Fibroblast of lung (primary cell): ENCODE measurements around the gene DLG3. TPM values are rescaled to one million over a fixed set of nuclear protein-coding genes. Genes with fewer than 3 reads are reported as not detected.

ENCODE experiments used
- DNase-seq, 2 donors: peaks; one replicate each; pipeline versions ENCODE4 v3.0.0 to v3.0.0-alpha.2; 2010; ENCODE audit warnings: low read depth in 2 of 2
- H2AFZ ChIP-seq: 2 replicates; pipeline ENCODE4 v1.5.1; 2012; ENCODE audit warnings: low read length, control low read depth, inconsistent platforms
- H3K27ac ChIP-seq: 2 replicates; pipeline ENCODE4 v1.5.1; 2011; ENCODE audit warnings: low read length, control low read depth; ENCODE audit not compliant: insufficient read depth
- H3K27me3 ChIP-seq: 2 replicates; pipeline ENCODE4 v1.5.1; 2011; ENCODE audit warnings: mild to moderate bottlenecking, low read length; ENCODE audit not compliant: control insufficient read depth, insufficient read depth
- H3K36me3 ChIP-seq: 2 replicates; pipeline ENCODE4 v1.5.1; 2011; ENCODE audit warnings: low read length; ENCODE audit not compliant: control insufficient read depth, insufficient read depth
- H3K4me1 ChIP-seq: 2 replicates; pipeline ENCODE4 v1.5.1; 2011; ENCODE audit warnings: low read length; ENCODE audit not compliant: control insufficient read depth, insufficient read depth; ENCODE audit errors: extremely low read depth
- H3K4me2 ChIP-seq: 2 replicates; pipeline ENCODE4 v1.5.1; 2011; ENCODE audit warnings: low read length, control low read depth; ENCODE audit not compliant: insufficient read depth; ENCODE audit errors: extremely low read depth
- H3K4me3 ChIP-seq, 4 experiments: fragments of 200-600 bp in 1 of 4; sonication (generic) in 1 of 4; replicated peaks in 1 of 4; 2 replicates each; pipeline ENCODE4 v1.5.1; 2011 to 2016; ENCODE audit warnings: low read length in 4 of 4, low read depth in 3 of 4, mild to moderate bottlenecking in 3 of 4, control low read depth in 2 of 4, inconsistent platforms in 1 of 4, mixed read lengths in 1 of 4; ENCODE audit not compliant: insufficient read depth in 1 of 4; ENCODE audit errors: control extremely low read depth in 1 of 4
- H3K79me2 ChIP-seq: 2 replicates; pipeline ENCODE4 v1.5.1; 2012; ENCODE audit warnings: mild to moderate bottlenecking, low read length, inconsistent platforms; ENCODE audit not compliant: control insufficient read depth, insufficient read depth
- H3K9ac ChIP-seq: 2 replicates; pipeline ENCODE4 v1.5.1; 2011; ENCODE audit warnings: mild to moderate bottlenecking, low read length, control low read depth; ENCODE audit not compliant: insufficient read depth
- H3K9me3 ChIP-seq: 2 replicates; pipeline ENCODE4 v1.5.1; 2012; ENCODE audit warnings: low read depth, low read length; ENCODE audit not compliant: control insufficient read depth, insufficient read depth
- H4K20me1 ChIP-seq: 2 replicates; pipeline ENCODE4 v1.5.1; 2011; ENCODE audit warnings: low read length; ENCODE audit not compliant: control insufficient read depth, insufficient read depth; ENCODE audit errors: extremely low read depth
- CTCF ChIP-seq, 2 donors: IDR thresholded peaks in 1 of 2; conservative IDR thresholded peaks in 1 of 2; 1 replicate in 1 of 2; 2 replicates in 1 of 2; pipeline ENCODE4 v1.5.1; 2011 to 2012; ENCODE audit warnings: low read length in 2 of 2, control low read depth in 1 of 2, inconsistent platforms in 1 of 2, low read depth in 1 of 2, mild to moderate bottlenecking in 1 of 2
- EZH2 ChIP-seq: IDR thresholded peaks from 2 replicates; pipeline ENCODE4 v1.5.1; 2012; ENCODE audit warnings: low read length, control low read depth, mild to moderate bottlenecking; ENCODE audit errors: missing control alignments
- polyA plus RNA-seq, 2 donors: library from polyadenylated mRNA; depleted of rRNA in 1 of 2; stranded (reverse) in 1 of 2; unstranded in 1 of 2; fragments of >200 nt; gene quantifications; 2 replicates each; pipeline ENCODE4 v1.2.1, GENCODE V29; 2011 to 2012; ENCODE audit warnings: missing spikeins in 1 of 2
- total RNA-seq: library from RNA; depleted of rRNA; stranded (reverse); fragments of >200 nt; gene quantifications from 2 replicates; pipeline ENCODE4 v1.2.1, GENCODE V29; 2014

The DLG3 gene
- total and polyA plus RNA-seq, 2 donors (not counting 1 experiment from before 2014, with no cell fraction given), result 21.0 to 24.6 TPM

GRCh38 chrX:70439016-70439415 is 5.6 kb upstream of the DLG3 start:
- DNase-seq, result peak in 1 of 2 donors; percentile 34
- Histone ChIP-seq H3K27ac (no peak overlapping the region), H3K4me1 (no peaks in the 10 kb centered on the region), H3K79me2 (no peaks in the 10 kb centered on the region), H3K4me2 (no peak overlapping the region), H3K36me3 (no peaks in the 10 kb centered on the region), H2AFZ (no peak overlapping the region), H3K4me3 (no peak overlapping the region), H3K9me3 (no peaks in the 10 kb centered on the region), H3K27me3 (no peaks in the 10 kb centered on the region), H4K20me1 (no peaks in the 10 kb centered on the region), H3K9ac (no peak overlapping the region)
- TF ChIP-seq EZH2, result no peak
- TF ChIP-seq CTCF (conservative IDR thresholded peaks at IDR 0.05 in 1 of 2, IDR thresholded peaks at IDR 0.05 in 1 of 2; ENCODE audit: low read depth in 1 of 2, low read length in 2 of 2), result no peak

- no peak for DNase-seq
- Histone ChIP-seq H3K4me2 (no peak overlapping the region), H4K20me1 (no peaks in the 10 kb centered on the region), H3K27ac (no peak overlapping the region), H3K36me3 (no peaks in the 10 kb centered on the region), H2AFZ (no peak overlapping the region), H3K4me1 (no peaks in the 10 kb centered on the region), H3K9me3 (no peaks in the 10 kb centered on the region), H3K4me3 (no peak overlapping the region), H3K27me3 (no peaks in the 10 kb centered on the region), H3K79me2 (no peaks in the 10 kb centered on the region), H3K9ac (no peak overlapping the region)
- TF ChIP-seq CTCF (conservative IDR thresholded peaks at IDR 0.05 in 1 of 2, IDR thresholded peaks at IDR 0.05 in 1 of 2; ENCODE audit: low read depth in 1 of 2, low read length in 2 of 2), result no peak
- no peak for TF ChIP-seq EZH2
Observed at GRCh38 chrX:70442224-70442623, 2.4 kb upstream of the DLG3 start.

GRCh38 chrX:70444946-70445656 is 466 bp downstream of the DLG3 start:
- no peaks in the 10 kb centered on the region for H3K9me3 ChIP-seq
- H2AFZ ChIP-seq, result no peak overlapping the region
- H3K4me1 ChIP-seq, result no peaks in the 10 kb centered on the region
- H3K27me3 ChIP-seq, result no peaks in the 10 kb centered on the region
- DNase-seq, result no peak
- peak overlapping the region; percentile 35 for H3K4me2 ChIP-seq
- TF ChIP-seq EZH2 (no peak), CTCF (conservative IDR thresholded peaks at IDR 0.05 in 1 of 2, IDR thresholded peaks at IDR 0.05 in 1 of 2; ENCODE audit: low read depth in 1 of 2, low read length in 2 of 2) (no peak)
- H4K20me1 ChIP-seq, result no peaks in the 10 kb centered on the region
- peak overlapping the region in 1 of 4 experiments; percentile 7 for H3K4me3 ChIP-seq
- no peak overlapping the region for H3K27ac ChIP-seq
- H3K9ac ChIP-seq, result no peak overlapping the region
- H3K36me3 ChIP-seq, result no peaks in the 10 kb centered on the region
- H3K79me2 ChIP-seq, result no peaks in the 10 kb centered on the region
